IMR-90 (cell line): ENCODE results near the gene ZNF862. TPM values are rescaled to one million over a fixed set of nuclear protein-coding genes. Genes with fewer than 3 reads are reported as not detected.

Experiments used
- ATAC-seq: fragments of 200-7000 bp; cut with Tn5 transposase; 2 replicates; pipeline ENCODE4 v1.9.1; 2020; ENCODE audit warnings: low read depth, mild to moderate bottlenecking, moderate library complexity
- BruUV-seq: library from RNA; stranded (reverse); fragments of 400-500 nt; replicated peaks from 2 replicates; lab custom pipeline; 2021; lab: Mats Ljungman, UMichigan
- CTCF ChIA-PET: fragments of 300-600 bp; formaldehyde crosslinking; extraction: SDS; loops from one replicate; lab custom pipeline; 2021; ENCODE audit warnings: antibody characterized with exemption; lab: Yijun Ruan, JAX
- POLR2A ChIA-PET: fragments of 300-600 bp; sonication (Branson Sonifier 250); formaldehyde crosslinking; loops from one replicate; lab custom pipeline; 2022; ENCODE audit warnings: antibody characterized with exemption; ENCODE audit not compliant: unreplicated experiment; lab: Charles Lee
- DNase-seq: peaks from one replicate; pipeline ENCODE4 v3.0.0; 2013
- H2AFZ ChIP-seq: replicated peaks from 2 replicates; pipeline ENCODE3; 2013; ENCODE audit warnings: low read length, mild to moderate bottlenecking; ENCODE audit not compliant: poor library complexity
- H2AK5ac ChIP-seq: 2 replicates; pipeline ENCODE4 v1.6.1; 2013; ENCODE audit warnings: low read depth, low read length, inconsistent platforms
- H2AK9ac ChIP-seq: replicated peaks from 2 replicates; pipeline ENCODE3; 2013; ENCODE audit warnings: mild to moderate bottlenecking, low read depth, low read length, moderate library complexity; ENCODE audit not compliant: poor library complexity
- H2BK120ac ChIP-seq: 2 replicates; pipeline ENCODE4 v1.6.1; 2013; ENCODE audit warnings: low read depth, low read length, inconsistent platforms
- H2BK15ac ChIP-seq: 3 replicates; pipeline ENCODE4 v1.6.1; 2013; ENCODE audit warnings: low read depth, low read length, inconsistent platforms
- H2BK20ac ChIP-seq: 2 replicates; pipeline ENCODE4 v1.6.1; 2013; ENCODE audit warnings: low read depth, mild to moderate bottlenecking, inconsistent platforms, low read length, moderate library complexity
- H2BK5ac ChIP-seq: 2 replicates; pipeline ENCODE4 v1.6.1; 2013; ENCODE audit warnings: mild to moderate bottlenecking, low read depth, low read length, inconsistent platforms; ENCODE audit not compliant: poor library complexity, severe bottlenecking
- H3K14ac ChIP-seq: replicated peaks from 2 replicates; pipeline ENCODE4 v1.6.1; 2013; ENCODE audit warnings: low read depth, low read length, inconsistent platforms
- H3K18ac ChIP-seq: 2 replicates; pipeline ENCODE4 v1.6.1; 2013; ENCODE audit warnings: low read depth, low read length, control low read depth
- H3K23ac ChIP-seq: 2 replicates; pipeline ENCODE4 v1.6.1; 2013; ENCODE audit warnings: low read depth, low read length, inconsistent platforms
- H3K27ac ChIP-seq: 2 replicates; pipeline ENCODE4 v1.5.1; 2013; ENCODE audit warnings: mild to moderate bottlenecking, control low read depth, low read length; ENCODE audit not compliant: insufficient read depth
- H3K27me3 ChIP-seq: 2 replicates; pipeline ENCODE4 v1.6.1; 2013; ENCODE audit warnings: low read length; ENCODE audit not compliant: control insufficient read depth, insufficient read depth
- H3K36me3 ChIP-seq: 2 replicates; pipeline ENCODE4 v1.6.1; 2013; ENCODE audit warnings: low read length, mixed read lengths; ENCODE audit not compliant: control insufficient read depth, insufficient read depth
- H3K4ac ChIP-seq: 2 replicates; pipeline ENCODE4 v1.6.1; 2013; ENCODE audit warnings: low read depth, low read length, inconsistent platforms
- H3K4me1 ChIP-seq: 2 replicates; pipeline ENCODE4 v1.6.1; 2013; ENCODE audit warnings: low read length, mixed read lengths; ENCODE audit not compliant: control insufficient read depth, insufficient read depth
- H3K4me2 ChIP-seq: 2 replicates; pipeline ENCODE4 v1.6.1; 2013; ENCODE audit warnings: low read depth, mild to moderate bottlenecking, control low read depth, low read length, moderate library complexity
- H3K4me3 ChIP-seq: 2 replicates; pipeline ENCODE4 v1.5.1; 2013; ENCODE audit warnings: low read depth, mild to moderate bottlenecking, control low read depth, low read length, moderate library complexity; ENCODE audit not compliant: insufficient read depth
- H3K56ac ChIP-seq: 2 replicates; pipeline ENCODE4 v1.6.1; 2013; ENCODE audit warnings: low read length, inconsistent platforms; ENCODE audit not compliant: insufficient read depth; ENCODE audit errors: extremely low read depth
- H3K79me1 ChIP-seq, 2 experiments: 2 replicates each; pipeline ENCODE4 v1.6.1; 2013; ENCODE audit warnings: low read length in 2 of 2, inconsistent platforms in 1 of 2, low read depth in 1 of 2
- H3K9ac ChIP-seq: 2 replicates; pipeline ENCODE4 v1.6.1; 2013; ENCODE audit warnings: low read depth, low read length, control low read depth
- H3K9me1 ChIP-seq: 2 replicates; pipeline ENCODE4 v1.6.1; 2013; ENCODE audit warnings: low read length, inconsistent platforms; ENCODE audit not compliant: insufficient read depth
- H3K9me3 ChIP-seq: 2 replicates; pipeline ENCODE4 v1.6.1; 2013; ENCODE audit warnings: low read length; ENCODE audit not compliant: control insufficient read depth, insufficient read depth
- H4K20me1 ChIP-seq: 2 replicates; pipeline ENCODE4 v1.6.1; 2013; ENCODE audit warnings: low read length, inconsistent platforms; ENCODE audit not compliant: insufficient read depth
- H4K5ac ChIP-seq: 2 replicates; pipeline ENCODE4 v1.6.1; 2013; ENCODE audit warnings: mild to moderate bottlenecking, low read depth, low read length, control low read depth
- H4K8ac ChIP-seq, 2 experiments: 2 replicates each; pipeline ENCODE4 v1.6.1; 2013; ENCODE audit warnings: low read depth in 2 of 2, low read length in 2 of 2, control low read depth in 1 of 2, inconsistent platforms in 1 of 2
- H4K91ac ChIP-seq: 2 replicates; pipeline ENCODE4 v1.6.1; 2013; ENCODE audit warnings: low read depth, low read length, inconsistent platforms; ENCODE audit not compliant: insufficient read depth
- FOS ChIP-seq: fragments of 150-350 bp; IDR thresholded peaks from 2 replicates; pipeline ENCODE4 v1.6.1; 2016; ENCODE audit warnings: low read depth, low read length
- MXI1 ChIP-seq: IDR thresholded peaks from 2 replicates; pipeline ENCODE4 v1.6.1; 2012; ENCODE audit warnings: low read depth, mild to moderate bottlenecking, low read length, moderate library complexity, borderline replicate concordance
- POLR2A ChIP-seq: IDR thresholded peaks from 2 replicates; pipeline ENCODE4 v1.6.1; 2012; ENCODE audit warnings: mild to moderate bottlenecking, low read depth, low read length
- RAD21 ChIP-seq: IDR thresholded peaks from 2 replicates; pipeline ENCODE4 v1.6.1; 2012; ENCODE audit warnings: low read length, improper control_type of control experiment
- SMC3 ChIP-seq: fragments of 150-350 bp; IDR thresholded peaks from 2 replicates; pipeline ENCODE4 v1.6.1; 2016; ENCODE audit warnings: low read depth, mild to moderate bottlenecking, antibody characterized with exemption, low read length, moderate library complexity
- WGBS, 2 experiments: methylation state at CpG; one replicate each; pipeline versions ENCODE4 v1.1.5 to v1.1.7; 2013; ENCODE audit warnings: missing lambda C conversion rate in 2 of 2; ENCODE audit not compliant: insufficient read length in 1 of 2; ENCODE audit errors: extremely low coverage in 2 of 2; 5-methylcytosine and 5-hydroxymethylcytosine counted together
- dilution Hi-C: fragments of 300-500 bp; cut with HindIII; formaldehyde crosslinking; loops from one replicate; pipeline ENCODE4 v1.14.3; 2018; ENCODE audit warnings: low sequenced_read_pairs; ENCODE audit not compliant: unreplicated experiment
- in situ Hi-C: fragments of 300-500 bp; cut with MboI; formaldehyde crosslinking; loops from 3 replicates; pipeline ENCODE4 v1.14.3; 2019; ENCODE audit warnings: low sequenced_read_pairs, inconsistent platforms, mixed read lengths
- intact Hi-C: fragments of 100-400 bp; cut with micrococcal nuclease; formaldehyde crosslinking; loops from 2 replicates; pipeline ENCODE4 v1.10.0; 2022
- polyA plus RNA-seq, 3 experiments: library from polyadenylated mRNA; depleted of rRNA; stranded (reverse); fragments of >200 nt; gene quantifications; 2 replicates each; pipeline ENCODE4 v1.2.3, GENCODE V29; 2012; ENCODE audit warnings: low replicate concordance in 1 of 3
- total RNA-seq: library from RNA; depleted of rRNA; stranded (reverse); fragments of >200 nt; gene quantifications from 2 replicates; pipeline ENCODE4 v1.2.3, GENCODE V29; 2012

Gene ZNF862
- total and polyA plus RNA-seq, 2 of the 4 experiments (the other 2 are of a cell fraction), result 5.9 to 10.8 TPM

- no peak overlapping the region for H4K8ac ChIP-seq
- no peak overlapping the region for H3K14ac ChIP-seq
- H3K79me1 ChIP-seq, result no peaks in the 10 kb centered on the region
- no peaks in the 10 kb centered on the region for H3K9me3 ChIP-seq
- no peak overlapping the region for H3K4me2 ChIP-seq
- H2BK15ac ChIP-seq, result no peak overlapping the region
- TF ChIP-seq FOS (no peak), MXI1 (no peak), POLR2A (no peak), SMC3 (no peak), RAD21 (no peak)
- WGBS, 2 experiments, result no CpG with 5 or more reads among the region's 11 CpGs
- ATAC-seq, result no peak
- in situ Hi-C loops, result no loop called here
- no peak overlapping the region for H2AK9ac ChIP-seq
- H3K56ac ChIP-seq, result no peak overlapping the region
- dilution Hi-C loops, result no loop called here
- H3K9me1 ChIP-seq, result no peaks in the 10 kb centered on the region
- H3K18ac ChIP-seq, result no peak overlapping the region
- H3K4ac ChIP-seq, result no peak overlapping the region
- no peak overlapping the region for H3K23ac ChIP-seq
- no peak overlapping the region for H3K9ac ChIP-seq
- POLR2A ChIA-PET, result no interaction called here
- H2BK5ac ChIP-seq, result no peak overlapping the region
- no TSS peak for BruUV-seq
- no peak overlapping the region for H4K91ac ChIP-seq
- no peak overlapping the region for H2BK20ac ChIP-seq
- H2AK5ac ChIP-seq, result no peak overlapping the region
- no peak overlapping the region for H3K27ac ChIP-seq
- CTCF ChIA-PET, result interaction anchor here (1.0 kb wide), 1 partner anchor 163 kb away, joined by 4 read pairs; no protein-coding TSS in a partner anchor
- H3K27me3 ChIP-seq, result no peaks in the 10 kb centered on the region
- H2AFZ ChIP-seq, result no peak overlapping the region
- no peak overlapping the region for H4K5ac ChIP-seq
- no peak for DNase-seq
- no peak overlapping the region for H3K4me3 ChIP-seq
- no peaks in the 10 kb centered on the region for H3K36me3 ChIP-seq
- H4K20me1 ChIP-seq, result no peaks in the 10 kb centered on the region
- peaks cover 3% of the 10 kb centered on the region; the same call in 1 of the 2 replicates for H3K4me1 ChIP-seq
- intact Hi-C loops, result loop anchor here (1.0 to 5.0 kb wide), 3 partner anchors 120 to 394 kb away; no protein-coding TSS in a partner anchor
- no peak overlapping the region for H2BK120ac ChIP-seq
Measured at GRCh38 chr7:149882248-149883047, 44.3 kb downstream of the ZNF862 start.
